Measurements from ENCODE around the gene VAV2.
"Not testable (repeated sequence)": the region's sequence is repeated elsewhere in the genome, so short reads cannot be mapped to it uniquely, and the experiment has no call there.

VAV2 gene

DNA sequence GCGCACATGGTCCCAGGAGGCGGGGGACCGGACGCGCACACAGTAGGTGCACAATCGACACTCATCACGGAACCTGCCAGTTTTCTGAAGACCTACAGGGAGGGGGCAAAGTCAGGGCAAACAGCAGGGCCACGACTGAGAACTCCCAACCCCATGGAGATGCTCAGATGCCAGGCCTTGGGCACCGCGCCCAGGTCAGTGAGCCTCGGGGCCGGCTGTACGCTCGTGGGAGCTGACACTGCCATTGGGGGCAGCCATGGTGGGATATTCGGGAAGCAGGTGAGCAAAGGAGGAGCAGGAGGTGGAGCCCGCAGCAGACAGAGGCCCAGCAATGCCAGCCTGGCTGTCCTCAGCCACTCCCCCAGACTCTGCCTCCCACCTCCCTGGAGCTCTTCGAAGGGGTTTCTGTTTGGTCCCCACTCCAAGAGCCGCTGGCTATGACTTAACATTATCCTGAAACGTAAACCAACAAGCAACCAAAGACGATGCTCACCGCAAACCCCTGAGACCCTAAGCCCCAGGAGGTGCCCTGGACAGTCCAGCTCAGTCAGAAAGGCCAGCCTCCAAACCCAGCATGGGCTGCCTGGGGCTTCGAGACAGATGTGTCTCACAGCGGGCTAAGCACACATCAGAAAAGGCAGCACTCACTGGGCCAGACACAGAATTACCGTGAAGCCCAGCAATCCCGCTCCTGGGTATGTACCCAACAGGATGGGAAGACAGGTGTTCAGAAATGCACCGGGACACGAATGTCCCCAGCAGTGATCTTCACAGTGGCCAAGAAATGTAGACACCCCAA, 78.4 kb downstream of the VAV2 start:
- no peak for DNase-seq

DNA sequence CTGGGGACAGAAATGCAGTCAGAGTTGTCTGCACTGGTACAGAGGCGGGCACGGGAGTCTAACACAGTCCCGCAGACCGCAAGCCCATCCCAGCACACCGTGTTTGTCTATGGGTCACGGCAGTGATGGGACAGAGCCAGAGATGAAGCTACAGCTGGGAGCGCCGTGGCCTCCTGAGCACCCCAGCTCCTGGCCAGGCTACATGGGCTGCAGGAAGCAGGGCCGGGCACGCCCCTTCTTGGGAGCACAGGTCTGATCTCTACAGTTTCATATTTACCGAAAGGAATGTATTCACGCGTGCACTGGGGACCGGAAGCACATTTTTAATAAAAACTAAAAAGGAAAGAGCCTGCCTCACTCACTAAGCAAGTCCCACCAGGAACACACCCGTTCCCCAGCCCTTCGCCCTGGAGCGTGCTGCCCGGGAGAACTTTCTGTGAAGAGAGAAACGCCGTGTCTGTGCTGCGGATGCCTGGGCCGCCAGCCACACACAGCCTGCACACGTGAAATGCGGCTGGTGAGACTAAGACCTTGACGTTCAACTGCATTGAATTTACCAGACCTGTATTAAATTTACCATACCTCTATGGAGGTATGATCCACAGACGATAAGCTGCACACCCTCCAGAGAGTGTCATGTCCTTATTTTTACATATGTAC, 81.1 kb downstream of the VAV2 start:
- no peak for DNase-seq

DNA sequence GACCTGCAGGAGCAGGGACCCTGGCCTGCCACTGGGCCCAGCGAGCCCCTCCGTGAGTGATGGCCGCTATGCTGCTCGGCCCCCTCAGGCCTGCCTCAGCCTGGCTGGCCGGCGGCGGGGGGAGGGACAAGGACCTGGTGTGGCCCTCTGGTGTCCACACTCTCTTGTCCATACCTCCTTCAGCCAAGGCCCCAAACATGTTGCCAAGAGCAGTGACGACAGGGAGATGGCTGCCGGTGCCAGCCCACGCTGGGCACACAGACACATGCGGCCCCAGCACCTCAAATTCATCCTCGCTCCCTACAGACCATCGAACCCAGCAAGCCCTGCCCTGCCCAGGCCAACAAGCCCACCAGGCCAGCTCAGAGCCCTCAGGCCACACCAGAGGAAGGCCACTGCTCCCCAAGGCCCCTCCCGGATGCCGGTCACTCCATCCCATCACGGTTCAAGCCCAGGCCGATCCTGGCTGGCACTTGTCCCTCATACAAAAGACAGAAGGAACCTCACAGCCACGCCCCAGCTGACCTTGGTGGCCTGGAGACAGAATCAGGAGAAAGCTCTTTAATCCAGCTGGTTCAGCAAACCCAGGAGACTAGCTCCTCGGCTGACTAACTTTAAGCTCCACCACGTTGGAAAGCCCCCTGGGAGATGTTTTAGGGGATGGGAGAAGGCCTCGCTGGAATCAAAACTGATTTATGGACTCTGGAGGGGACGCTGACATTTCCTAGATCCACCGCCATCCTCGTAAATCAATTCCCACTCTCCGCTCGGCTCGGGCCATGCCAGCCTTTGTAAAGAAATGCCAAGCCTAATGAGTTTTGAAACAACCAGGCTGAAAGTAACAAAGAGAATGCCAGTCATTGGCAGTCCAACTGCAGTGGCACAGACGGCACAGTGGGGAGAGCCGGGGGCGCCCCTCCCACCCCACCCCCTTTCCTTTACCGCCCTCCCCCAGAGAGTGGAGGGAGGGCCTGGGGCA, 84.9 kb downstream of the VAV2 start:
- no peak for DNase-seq

DNA sequence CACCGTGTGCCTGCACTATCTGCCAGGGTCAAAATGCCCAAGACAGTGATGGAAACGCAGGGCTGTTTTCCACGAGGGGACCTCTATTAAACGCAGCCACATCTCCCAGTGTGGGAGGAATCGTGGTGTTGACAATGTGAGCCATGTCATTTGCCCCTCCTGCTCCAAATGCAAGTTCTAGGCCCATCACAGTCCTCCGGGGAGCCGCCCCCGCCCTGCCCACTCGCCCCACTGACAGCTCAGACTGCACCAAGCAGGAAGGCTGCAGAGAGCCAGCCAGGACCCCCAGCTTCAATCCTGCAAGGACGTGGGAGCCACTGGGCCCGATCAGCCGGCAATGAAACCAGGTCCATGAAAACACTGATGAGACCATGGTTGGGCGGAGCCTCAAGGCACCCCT, 85.9 kb downstream of the VAV2 start:
- DNase-seq: no peak

DNA sequence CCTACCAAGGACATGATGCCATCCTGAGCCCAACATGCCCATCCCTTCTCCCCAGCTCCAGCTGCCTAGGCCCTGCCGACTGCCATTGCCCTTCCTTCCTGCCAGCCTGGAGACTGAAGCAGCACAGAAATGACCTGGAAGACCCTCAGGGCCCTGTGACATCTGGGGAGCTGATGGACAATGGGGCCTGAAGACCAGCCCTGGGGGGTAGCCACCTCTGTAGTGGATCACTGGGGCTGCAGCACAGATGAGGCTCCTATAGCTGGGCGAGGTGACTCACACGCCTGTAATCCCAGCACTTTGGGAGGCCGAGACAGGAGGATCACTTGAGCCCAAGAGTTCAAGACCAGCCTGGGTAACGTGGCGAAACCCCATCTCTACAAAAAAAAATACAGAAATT, 86.6 kb downstream of the VAV2 start:
- DNase-seq: no peak

DNA sequence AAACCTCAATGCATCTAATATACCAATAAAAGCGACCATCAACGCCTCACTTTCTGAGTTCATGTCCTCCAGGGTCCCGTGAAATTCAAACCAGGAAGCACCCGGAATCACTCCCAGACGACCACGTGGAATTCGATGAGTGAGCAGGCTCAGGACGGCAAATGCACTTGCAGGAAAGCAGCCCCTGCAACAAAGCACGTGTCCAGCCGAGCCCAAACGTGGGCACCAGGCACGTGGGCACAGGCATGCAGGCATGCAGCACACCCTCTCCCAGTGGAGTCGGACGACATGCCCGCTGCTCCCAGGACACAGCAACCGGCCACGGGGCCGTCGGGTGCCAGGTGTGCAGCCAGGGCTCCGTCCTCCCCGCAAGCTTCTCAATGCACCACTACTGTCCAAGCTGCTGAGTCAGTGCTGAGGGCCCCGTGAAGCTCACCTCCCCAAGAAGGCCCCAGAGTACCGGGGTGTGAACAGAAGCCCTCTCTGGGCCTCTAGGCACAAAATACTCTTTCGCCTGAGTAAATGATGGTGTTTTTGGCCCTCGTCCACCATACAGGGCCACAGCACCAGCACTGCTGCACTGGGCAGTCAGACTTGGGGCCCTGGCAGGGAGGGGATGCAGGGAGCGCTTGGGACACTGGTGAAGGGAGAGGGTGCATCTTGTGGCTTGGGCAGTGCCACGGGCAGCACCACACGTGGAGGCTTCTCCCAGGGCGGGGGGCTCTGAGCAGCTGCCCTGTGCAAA, 87.6 kb downstream of the VAV2 start:
- DNase-seq: no peak

DNA sequence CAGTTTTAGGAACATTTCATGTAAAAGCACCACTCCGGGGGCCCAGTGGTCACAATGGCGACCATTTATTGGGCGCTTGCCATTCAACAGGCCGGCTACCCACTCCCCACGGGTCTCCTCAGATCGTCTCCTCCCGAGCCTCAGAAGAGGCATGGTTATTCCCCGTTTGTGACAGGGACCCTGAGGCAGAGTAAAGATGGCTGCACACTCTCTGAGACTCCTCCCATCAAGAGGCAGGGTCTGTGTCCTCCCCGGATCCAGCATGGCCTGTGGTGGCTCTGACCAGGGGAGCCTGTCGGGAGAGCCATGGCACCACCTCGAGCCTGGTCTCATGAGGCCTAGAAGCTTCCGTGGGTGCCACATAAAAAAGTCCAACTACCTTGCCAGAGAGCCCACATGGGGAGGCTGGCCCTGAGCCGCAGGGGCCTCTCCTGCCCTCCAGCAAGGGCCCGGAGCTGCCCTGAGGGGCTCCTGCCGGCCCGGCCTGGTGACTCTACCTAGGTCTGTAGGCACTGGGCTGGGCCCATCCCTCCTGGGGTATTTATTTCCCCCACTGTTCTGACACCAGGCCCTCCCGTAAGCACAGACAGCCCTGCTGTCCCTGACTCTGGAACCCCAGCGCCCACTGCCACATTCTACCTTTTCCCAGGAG, 90.8 kb downstream of the VAV2 start:
- DNase-seq: no peak

DNA sequence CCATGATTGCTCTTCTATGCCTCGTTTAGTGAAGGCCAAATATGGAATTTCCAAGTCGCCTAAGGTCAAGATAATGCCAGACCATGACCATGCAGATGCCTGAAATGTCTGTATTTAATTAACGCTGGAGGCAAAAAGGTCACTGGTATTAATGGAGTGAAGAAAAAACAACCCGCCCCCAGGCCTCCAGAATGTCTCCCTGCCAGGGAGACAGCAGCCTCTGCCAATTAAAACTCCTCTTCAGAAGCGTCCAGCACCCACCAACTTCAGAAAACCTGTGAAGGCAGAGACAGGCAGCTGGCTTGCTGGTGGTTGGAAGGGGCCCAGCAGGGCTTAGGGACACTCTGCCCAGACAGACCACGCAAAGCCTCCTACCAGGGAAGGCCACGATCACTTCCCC, 94.4 kb downstream of the VAV2 start:
- DNase-seq: no peak

DNA sequence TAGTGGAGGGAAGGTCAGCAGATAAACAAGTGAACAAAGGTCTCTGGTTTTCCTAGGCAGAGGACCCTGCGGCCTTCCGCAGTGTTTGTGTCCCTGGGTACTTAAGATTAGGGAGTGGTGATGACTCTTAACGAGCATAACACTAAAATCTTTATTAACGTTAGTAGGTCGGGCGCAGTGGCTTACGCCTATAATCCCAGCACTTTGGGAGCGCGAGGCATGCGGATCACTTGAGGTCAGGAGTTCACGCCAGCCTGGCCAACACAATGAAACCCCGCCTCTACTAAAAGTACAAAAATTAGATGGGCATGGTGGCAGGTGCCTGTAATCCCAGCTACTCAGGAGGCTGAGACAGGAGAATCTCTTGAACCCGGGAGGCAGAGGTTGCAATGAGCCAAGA, 96.1 kb downstream of the VAV2 start:
- not testable (repeated sequence) for DNase-seq

DNA sequence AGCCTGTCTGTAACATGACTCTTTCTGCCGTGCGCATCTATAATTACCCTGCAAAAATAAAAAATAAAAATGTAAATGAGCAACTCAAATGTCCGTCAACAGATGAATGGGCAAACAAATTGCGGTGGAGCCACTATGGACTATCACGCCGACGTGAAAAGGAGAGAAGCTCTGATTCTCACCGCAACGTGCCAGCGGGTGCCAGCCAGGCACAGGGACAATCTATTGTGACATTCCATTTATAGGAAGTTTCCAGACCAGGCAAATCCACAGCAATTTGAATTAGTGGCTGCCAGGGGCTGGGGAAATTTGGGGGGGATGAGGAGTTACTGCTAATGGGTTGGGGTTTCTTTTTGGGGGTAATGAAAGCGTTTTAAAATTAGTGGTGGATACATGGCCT, 96.8 kb downstream of the VAV2 start:
- DNase-seq: no peak

DNA sequence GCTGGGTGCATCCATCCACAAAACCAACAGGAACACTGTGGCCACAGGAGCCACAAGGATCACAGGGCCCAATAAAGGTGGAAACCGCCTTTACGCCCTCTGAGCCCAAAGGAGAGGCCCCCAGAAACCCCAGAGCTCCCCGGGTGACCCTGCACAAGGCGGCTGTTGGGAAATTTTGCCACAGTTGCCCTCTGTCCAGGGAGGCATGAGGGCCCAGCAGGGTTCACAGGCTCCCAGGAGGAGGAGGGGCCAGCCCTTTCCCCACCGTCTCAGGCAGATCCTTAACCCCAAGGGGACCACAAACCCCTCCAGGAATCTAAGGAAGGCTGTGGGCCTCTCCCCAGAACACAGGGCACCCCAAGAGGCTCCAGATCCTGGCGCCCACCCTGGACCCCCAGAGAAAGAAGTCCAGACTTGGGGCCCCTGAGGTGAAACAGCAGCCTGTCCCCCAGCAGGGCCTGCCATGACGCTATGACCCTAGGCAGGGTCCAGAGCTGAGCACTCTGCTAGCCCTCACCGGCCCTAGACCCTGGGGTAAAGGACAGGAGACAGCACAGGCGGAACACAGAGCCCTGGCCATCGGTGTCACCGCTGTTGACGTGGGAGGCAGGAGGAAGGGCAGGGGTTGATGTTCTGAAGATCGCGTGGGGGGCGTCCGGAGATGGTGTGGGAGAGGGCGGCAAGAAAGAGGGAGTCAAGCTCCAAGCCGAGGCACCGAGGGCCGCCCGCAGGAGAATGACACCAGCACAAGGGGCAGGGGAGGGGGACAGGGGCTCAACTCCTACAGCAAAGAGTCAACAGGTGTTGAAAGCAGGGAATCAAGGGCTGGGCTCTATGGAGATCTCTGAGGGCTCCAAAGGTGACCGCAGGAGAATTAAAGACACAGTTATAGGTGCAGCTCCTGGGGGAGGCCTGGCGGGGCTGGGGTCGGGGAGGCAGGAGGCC, 97.5 kb downstream of the VAV2 start:
- no peak for DNase-seq

DNA sequence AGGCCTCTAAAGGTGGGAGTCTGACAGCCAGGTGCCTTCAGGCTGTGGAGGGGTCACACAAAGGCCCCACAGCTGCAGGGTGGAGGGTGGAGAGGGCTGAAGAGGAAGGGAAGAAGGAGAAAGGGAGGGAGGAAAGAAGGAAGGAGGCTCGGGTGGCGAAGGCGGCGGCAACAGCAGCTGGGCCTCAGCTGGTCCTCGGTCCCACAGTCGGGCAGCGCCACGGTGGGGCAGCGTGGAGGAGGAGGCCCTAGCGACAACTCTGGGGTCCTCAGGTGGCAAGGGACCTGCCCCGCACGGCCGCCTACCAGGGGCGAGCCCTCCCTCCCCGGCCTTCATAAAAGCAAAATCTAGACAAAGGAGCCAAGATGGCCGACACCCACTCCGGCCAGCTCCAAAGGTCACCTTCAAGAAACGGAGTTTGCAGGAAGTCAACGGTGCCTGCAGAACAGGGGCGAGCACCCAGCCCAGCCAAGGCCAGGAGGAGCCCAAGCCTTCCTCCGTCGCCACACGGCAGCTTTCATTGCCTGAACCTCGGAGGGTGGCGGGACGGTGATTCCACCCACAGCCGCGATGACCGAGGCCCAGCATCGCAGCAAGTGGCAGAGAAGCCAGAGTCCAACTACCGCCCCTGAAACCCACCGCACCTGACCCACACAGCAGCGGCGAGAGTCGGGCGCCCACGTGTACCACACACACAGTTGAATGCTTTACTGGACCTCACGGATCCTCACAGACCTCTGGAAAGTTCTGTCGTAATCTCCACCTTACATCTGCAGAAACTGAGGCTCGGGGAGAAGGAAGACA, 98.7 kb downstream of the VAV2 start:
- DNase-seq: no peak

DNA sequence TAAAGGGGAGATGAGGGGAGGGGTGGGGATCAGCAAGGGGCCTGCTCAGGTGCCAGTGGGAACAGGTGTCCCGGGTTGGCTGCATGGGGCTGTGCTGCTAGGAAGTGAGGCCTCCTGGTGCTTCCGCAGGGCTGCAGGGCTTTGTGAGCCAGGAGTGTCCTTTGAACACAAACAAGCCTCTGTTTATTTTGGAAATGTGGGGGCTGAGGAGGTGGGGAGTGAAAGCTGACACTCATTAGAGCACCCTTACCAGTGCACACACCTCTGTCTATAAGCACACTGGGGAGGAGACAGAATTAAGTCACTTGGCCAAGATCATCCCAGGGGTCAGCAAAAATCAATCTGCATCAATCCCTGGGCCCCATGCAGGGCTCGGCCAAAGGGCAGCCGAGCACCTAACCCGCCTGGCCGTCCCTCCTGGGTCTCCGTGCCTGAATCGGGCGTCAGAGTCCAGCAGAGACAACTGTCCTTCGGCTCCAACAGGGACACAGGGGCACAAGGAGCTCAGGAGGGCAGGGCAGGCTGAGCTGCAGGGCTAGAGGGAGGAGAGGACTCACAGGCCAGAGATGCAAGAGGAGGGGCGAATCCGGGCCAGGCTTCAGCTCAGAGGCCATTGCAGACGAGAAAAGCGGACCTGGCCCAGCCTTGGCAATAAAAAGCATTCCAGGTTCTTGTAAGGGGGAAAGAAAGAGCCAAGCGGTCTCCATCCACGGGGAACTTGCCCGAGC, 99.8 kb downstream of the VAV2 start:
- peak; percentile 95 for DNase-seq

DNA sequence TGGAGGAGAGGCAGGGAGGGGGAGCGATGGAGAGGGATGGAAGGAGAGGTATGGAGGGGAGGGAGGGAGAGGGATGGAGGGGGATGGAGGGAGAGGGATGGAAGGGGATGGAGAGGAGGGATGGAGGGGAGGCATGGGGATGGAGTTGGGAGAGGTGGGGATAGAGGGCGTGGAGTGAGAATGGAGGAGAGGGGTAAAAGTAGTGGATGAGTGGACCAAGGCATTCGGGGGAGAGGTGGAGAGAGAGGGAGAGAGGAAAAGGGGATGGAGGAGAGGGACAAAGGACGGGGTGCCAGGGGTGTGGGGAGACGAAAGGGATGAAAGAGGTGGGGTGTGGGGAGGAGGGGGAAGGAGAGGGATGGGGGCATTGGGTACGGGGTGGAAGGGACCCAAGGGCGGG, 100.4 kb downstream of the VAV2 start:
- no peak for DNase-seq

DNA sequence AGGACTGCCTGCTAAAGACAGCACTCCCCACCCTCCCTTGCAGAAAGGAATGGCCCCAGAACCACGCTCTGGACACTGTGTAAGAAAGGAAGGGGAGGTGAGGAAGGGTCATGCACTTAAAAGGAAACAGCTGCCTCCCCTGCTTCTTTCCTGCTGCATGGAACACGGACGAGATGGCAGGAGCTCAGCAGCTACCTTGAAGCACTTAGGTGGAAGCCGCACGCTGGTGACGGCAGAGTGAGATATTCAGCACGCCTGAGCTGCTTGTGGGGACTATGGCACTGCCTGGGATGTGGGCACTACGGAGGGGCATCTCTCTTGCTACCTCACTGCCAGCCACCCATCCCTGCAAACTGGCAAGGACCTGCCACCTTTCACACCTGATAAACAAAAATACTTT, 101.5 kb downstream of the VAV2 start:
- no peak for DNase-seq

DNA sequence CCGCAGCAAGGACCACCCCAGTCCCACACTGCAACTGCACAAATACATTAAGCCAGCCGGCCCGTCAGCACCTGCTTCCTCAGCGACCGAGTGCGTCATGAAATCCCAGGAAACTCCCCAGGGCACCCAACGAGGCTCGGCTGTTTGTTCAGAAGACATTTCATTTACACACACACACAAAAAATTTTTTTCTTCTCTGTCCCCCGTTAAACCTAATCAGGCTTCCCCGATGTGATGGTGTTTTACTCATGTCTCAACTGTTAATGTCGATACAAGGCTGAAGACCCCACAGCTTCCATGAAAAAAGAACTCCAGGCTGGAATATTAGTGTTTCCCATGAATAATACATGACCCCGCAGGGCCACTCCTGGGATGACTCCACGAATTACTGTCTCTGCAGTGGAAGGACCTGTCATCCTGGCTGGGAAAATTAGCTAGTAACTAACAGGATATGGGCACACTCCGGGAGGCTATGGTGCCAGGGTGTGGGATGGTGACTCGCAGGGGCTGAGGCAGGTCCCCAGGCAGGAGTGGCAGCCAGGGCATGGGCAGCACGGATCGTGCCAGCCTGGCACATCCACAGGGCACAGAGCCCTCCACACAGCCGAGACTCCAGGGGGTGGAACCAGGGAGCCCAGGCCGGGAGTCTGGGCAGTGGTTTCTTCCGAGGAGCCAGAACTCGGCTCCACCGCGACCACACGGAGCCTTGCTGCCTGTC, 102.4 kb downstream of the VAV2 start:
- peak; percentile 78 for DNase-seq

DNA sequence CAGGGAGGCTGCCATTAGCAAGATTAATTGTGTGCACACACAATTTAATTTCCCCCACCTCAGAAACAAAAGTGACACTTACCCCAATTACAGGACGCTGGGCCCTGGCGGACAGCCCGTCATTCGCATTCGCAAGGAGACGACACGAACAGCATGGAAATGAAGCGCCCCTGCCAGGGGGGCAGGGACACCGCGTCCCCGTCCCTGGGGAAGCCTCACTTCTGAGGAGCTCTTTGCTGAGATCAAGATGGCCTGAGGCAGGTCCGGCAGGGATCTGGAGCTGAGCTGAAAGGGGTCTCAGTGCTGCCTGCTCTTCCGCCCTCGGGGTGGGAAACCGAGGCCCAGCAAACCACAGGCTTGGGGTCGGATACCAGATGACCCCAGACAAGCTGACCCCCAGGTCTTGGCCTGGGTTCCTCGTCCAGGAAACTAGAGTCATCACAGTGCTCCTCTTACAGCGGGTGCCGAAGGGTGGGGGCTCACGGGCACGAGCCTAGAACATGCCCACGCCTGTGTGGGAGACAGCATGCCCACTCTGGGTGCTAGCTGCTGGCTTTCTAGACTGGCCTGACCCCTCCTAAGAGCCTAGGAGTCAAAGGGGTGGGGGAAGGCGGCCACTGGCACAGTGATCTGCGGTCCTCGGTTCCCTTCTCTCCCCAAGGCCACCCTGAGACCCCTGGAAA, 103.2 kb downstream of the VAV2 start:
- DNase-seq: no peak

Measured in NCI-H146 (cell line).